ENCODE measurements around the gene MFAP3L. TPM values are rescaled to one million over a fixed set of nuclear protein-coding genes. Genes with fewer than 3 reads are reported as not detected.
"Not testable (repeated sequence)": the region's sequence is repeated elsewhere in the genome, so short reads cannot be mapped to it uniquely, and the experiment has no call there.

The MFAP3L gene
- total RNA-seq, 3 donors from 2014 or later, result 2.5 to 10.8 (median 3.6) TPM

- Histone ChIP-seq H3K36me3 (ENCODE audit: low read depth) (no peaks in the 10 kb centered on the region), H3K4me3 (no peak overlapping the region), H3K4me1 (ENCODE audit: low read depth) (no peaks in the 10 kb centered on the region), H3K9me3 (no peaks in the 10 kb centered on the region)
- ATAC-seq, result no peak
- intact Hi-C loops (cut with DNase I, micrococcal nuclease), result no loop called here
- no peak for DNase-seq
- no peak for TF ChIP-seq CTCF (IDR thresholded peaks at IDR 0.05)
These were observed 31.7 kb upstream of the MFAP3L start for GRCh38 chr4:170057866-170058265.

GRCh38 chr4:170052919-170053318 is 26.7 kb upstream of the MFAP3L start:
- no peaks in the 10 kb centered on the region for H3K36me3 ChIP-seq (ENCODE audit: low read depth)
- no peaks in the 10 kb centered on the region for H3K9me3 ChIP-seq
- intact Hi-C loops (cut with DNase I, micrococcal nuclease), result no loop called here
- TF ChIP-seq CTCF (IDR thresholded peaks at IDR 0.05), result no peak
- H3K4me3 ChIP-seq, result no peak overlapping the region
- DNase-seq (no peak), ATAC-seq (no peak)
- H3K4me1 ChIP-seq (ENCODE audit: low read depth), result no peaks in the 10 kb centered on the region

- no peak overlapping the region for H3K4me3 ChIP-seq
- H3K9me3 ChIP-seq, result no peaks in the 10 kb centered on the region
- no peaks in the 10 kb centered on the region for H3K36me3 ChIP-seq (ENCODE audit: low read depth)
- no peak for ATAC-seq
- intact Hi-C loops (cut with DNase I, micrococcal nuclease), result no loop called here
- no peaks in the 10 kb centered on the region for H3K4me1 ChIP-seq (ENCODE audit: low read depth)
- no peak for TF ChIP-seq CTCF (IDR thresholded peaks at IDR 0.05)
- DNase-seq, result no peak
These were observed 25.2 kb upstream of the MFAP3L start for GRCh38 chr4:170051402-170051801.

DNA sequence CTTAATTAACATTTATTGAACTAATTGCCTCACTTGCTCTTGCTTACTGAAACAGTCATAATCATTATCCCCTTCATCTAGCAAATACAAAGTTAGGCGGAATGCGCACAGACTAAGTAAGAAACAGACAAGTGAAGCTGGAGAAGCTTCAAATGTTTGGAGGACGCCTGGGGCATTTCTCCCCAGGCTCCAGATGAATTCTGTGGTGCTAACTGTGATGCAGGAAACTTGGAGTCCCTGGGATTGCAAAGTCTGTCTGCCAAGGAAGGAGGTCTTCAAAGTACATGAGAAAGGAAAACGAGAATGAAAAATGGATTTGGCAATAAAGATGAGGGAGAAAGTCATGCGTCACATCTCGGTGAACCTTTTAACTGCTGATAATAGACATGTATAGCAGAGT is 23.6 kb upstream of the MFAP3L start:
- DNase-seq (no peak), ATAC-seq (no peak)
- H3K9me3 ChIP-seq, result no peaks in the 10 kb centered on the region
- TF ChIP-seq CTCF (IDR thresholded peaks at IDR 0.05), result no peak
- no peak overlapping the region for H3K4me3 ChIP-seq
- intact Hi-C loops (cut with DNase I, micrococcal nuclease), result loop anchor here (5.0 kb wide), 2 partner anchors 237 to 442 kb away; no protein-coding TSS in a partner anchor
- no peaks in the 10 kb centered on the region for H3K4me1 ChIP-seq (ENCODE audit: low read depth)
- H3K36me3 ChIP-seq (ENCODE audit: low read depth), result no peaks in the 10 kb centered on the region

DNA sequence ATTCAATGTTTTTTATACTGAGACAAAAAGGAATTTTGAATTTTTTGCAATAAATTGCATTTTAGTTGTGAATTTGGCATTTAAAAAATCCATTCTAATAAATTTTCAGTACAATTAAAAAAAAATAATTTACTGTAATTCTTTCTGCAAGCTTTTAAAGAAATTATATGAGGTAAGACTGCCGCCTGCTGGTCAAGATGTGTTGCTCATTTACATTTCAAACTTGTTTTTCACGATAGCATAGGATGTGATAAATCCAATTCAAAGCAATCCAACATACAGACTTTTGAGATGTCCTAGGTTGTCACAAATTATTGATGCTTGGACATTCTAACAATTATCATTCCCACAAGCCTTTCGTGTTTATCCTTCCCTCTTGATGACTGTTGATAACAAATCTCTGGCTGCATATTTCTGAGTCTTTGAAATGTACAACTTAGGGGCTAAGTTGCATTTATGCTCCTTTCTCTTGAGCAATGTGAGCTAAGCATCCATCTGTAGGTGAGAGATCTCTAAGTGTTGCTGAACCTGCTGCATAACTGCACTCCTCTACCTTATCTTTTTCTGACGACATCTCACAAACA is 21.7 kb upstream of the MFAP3L start:
- H3K4me3 ChIP-seq, result no peak overlapping the region
- peak; percentile 44 for TF ChIP-seq CTCF (IDR thresholded peaks at IDR 0.05)
- H3K4me1 ChIP-seq (ENCODE audit: low read depth), result no peaks in the 10 kb centered on the region
- no peaks in the 10 kb centered on the region for H3K9me3 ChIP-seq
- ATAC-seq (no peak), DNase-seq (peak in 2 of 3 donors; percentile 37 to 73)
- no peaks in the 10 kb centered on the region for H3K36me3 ChIP-seq (ENCODE audit: low read depth)
- intact Hi-C loops (cut with DNase I, micrococcal nuclease), result loop anchor here (5.0 kb wide), 2 partner anchors 236 to 441 kb away; no protein-coding TSS in a partner anchor

DNA sequence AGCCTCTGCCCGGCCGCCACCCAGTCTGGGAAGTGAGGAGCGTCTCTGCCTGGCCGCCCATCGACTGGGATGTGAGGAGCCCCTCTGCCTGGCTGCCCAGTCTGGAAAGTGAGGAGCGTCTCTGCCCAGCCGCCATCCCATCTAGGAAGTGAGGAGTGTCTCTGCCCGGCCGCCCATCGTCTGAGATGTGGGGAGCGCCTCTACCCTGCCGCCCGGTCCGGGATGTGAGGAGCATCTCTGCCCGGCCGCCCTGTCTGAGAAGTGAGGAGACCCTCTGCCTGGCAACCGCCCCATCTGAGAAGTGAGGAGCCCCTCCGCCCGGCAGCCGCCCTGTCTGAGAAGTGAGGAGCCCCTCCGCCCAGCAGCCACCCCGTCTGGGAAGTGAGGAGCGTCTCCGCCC is 20.0 kb upstream of the MFAP3L start:
- not testable (repeated sequence) for H3K4me1 ChIP-seq (ENCODE audit: low read depth); H3K36me3 ChIP-seq (ENCODE audit: low read depth); H3K9me3 ChIP-seq; H3K4me3 ChIP-seq; ATAC-seq; DNase-seq
- intact Hi-C loops (cut with DNase I, micrococcal nuclease), result loop anchor here (5.0 kb wide), 2 partner anchors 234 to 439 kb away; no protein-coding TSS in a partner anchor

All from mucosa of descending colon (tissue), 3 donors.